Thymus (tissue), 11 donors: Measurements from ENCODE around the gene RAB11B. TPM values are rescaled to one million over a fixed set of nuclear protein-coding genes. Genes with fewer than 3 reads are reported as not detected.
"Not testable (repeated sequence)": the region's sequence is repeated elsewhere in the genome, so short reads cannot be mapped to it uniquely, and the experiment has no call there.

Source experiments
- DNase-seq, 9 donors: peaks; one replicate each; pipeline ENCODE4 v3.0.0-alpha.2; 2013; ENCODE audit warnings: low spot score in 9 of 9, low read depth in 6 of 9, missing footprints in 1 of 9
- H3K27ac ChIP-seq, 2 donors: one replicate each; pipeline ENCODE4 v1.5.1; 2013; ENCODE audit warnings: control low read depth in 1 of 2, low read depth in 1 of 2, low read length in 1 of 2, mild to moderate bottlenecking in 1 of 2, moderate library complexity in 1 of 2
- H3K27me3 ChIP-seq, 2 donors: one replicate each; pipeline ENCODE4 v1.5.1; 2013; ENCODE audit warnings: low read length in 1 of 2; ENCODE audit not compliant: control insufficient read depth in 2 of 2, insufficient read depth in 1 of 2
- H3K36me3 ChIP-seq, 2 donors: one replicate each; pipeline ENCODE4 v1.5.1; 2013; ENCODE audit warnings: low read length in 1 of 2, mild to moderate bottlenecking in 1 of 2, moderate library complexity in 1 of 2; ENCODE audit not compliant: control insufficient read depth in 2 of 2, insufficient read depth in 2 of 2
- H3K4me1 ChIP-seq, 2 donors: one replicate each; pipeline ENCODE4 v1.5.1; 2013; ENCODE audit warnings: low read length in 2 of 2; ENCODE audit not compliant: control insufficient read depth in 2 of 2, insufficient read depth in 2 of 2
- H3K4me3 ChIP-seq, 2 donors: one replicate each; pipeline ENCODE4 v1.5.1; 2013; ENCODE audit warnings: low read length in 2 of 2, control low read depth in 1 of 2, mild to moderate bottlenecking in 1 of 2
- H3K9me3 ChIP-seq, 2 donors: one replicate each; pipeline ENCODE4 v1.5.1; 2013; ENCODE audit warnings: low read length in 1 of 2, mild to moderate bottlenecking in 1 of 2; ENCODE audit not compliant: control insufficient read depth in 2 of 2, insufficient read depth in 1 of 2
- WGBS: extraction: QIAGEN DNeasy Blood & Tissue Kit; methylation state at CpG from one replicate; pipeline ENCODE4 v1.1.7; 2013; 5-methylcytosine and 5-hydroxymethylcytosine counted together
- polyA plus RNA-seq: library from polyadenylated mRNA; stranded (reverse); fragments of 200-250 nt; gene quantifications from one replicate; pipeline ENCODE4 v1.2.3, GENCODE V29; 2013
- total RNA-seq: library from RNA; stranded (reverse); fragments of 120-200 nt; gene quantifications from one replicate; pipeline ENCODE4 v1.2.4, GENCODE V29; 2013
- donor health status: healthy.

Gene RAB11B
- total and polyA plus RNA-seq, 2 donors, result 5.6 to 81.9 TPM

DNA sequence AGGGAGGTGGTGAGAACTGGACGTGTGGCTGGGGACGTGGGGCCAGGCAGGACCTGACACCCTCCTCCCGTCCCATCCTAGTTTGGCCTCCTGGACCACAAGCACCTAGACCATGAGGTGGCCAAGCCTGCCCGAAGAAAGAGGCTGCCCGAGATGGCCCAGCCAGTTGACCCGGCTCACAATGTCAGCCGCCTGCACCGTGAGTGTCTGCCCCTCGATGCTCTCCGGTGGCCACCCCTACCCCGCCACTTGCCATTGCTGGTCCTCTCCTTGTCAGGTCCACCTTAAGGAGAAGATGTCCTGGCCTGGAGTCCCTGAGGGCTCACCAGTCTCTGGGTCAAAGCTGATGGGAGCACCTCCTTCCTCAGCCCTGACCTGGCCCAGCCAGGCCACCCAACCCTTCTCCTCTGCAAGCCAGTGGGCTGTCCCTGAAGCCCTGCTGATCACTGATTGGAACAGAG lies 24.0 kb upstream of the RAB11B start:
- 97% methylated on average over 11 of the region's 11 CpGs for WGBS
- no peak for DNase-seq
- peaks cover 35 to 65% of the 10 kb centered on the region in 2 donors for H3K27me3 ChIP-seq
- H3K36me3 ChIP-seq, result no peaks in the 10 kb centered on the region
- H3K4me1 ChIP-seq, result peaks cover 3 to 16% of the 10 kb centered on the region in 2 donors
- peaks cover 0 to 3% of the 10 kb centered on the region in 2 donors for H3K9me3 ChIP-seq
- H3K4me3 ChIP-seq, result no peak overlapping the region
- H3K27ac ChIP-seq, result no peak overlapping the region

- WGBS, result 82% methylated on average over 13 of the region's 13 CpGs
- no peak for DNase-seq
- no peak overlapping the region for H3K4me3 ChIP-seq
Observed at GRCh38 chr19:8366961-8367326, 23.2 kb upstream of the RAB11B start.

GRCh38 chr19:8367327-8368001 lies 22.7 kb upstream of the RAB11B start:
- Histone ChIP-seq H3K4me1 (peaks cover 3 to 9% of the 10 kb centered on the region in 2 donors), H3K9me3 (peaks cover 0 to 3% of the 10 kb centered on the region in 2 donors), H3K4me3 (no peak overlapping the region), H3K27me3 (peaks cover 31 to 55% of the 10 kb centered on the region in 2 donors), H3K36me3 (peaks cover 0 to 3% of the 10 kb centered on the region in 2 donors), H3K27ac (peak overlapping the region in 1 of 2 donors; percentile 11)
- WGBS, result 28% methylated on average over 23 of the region's 23 CpGs
- no peak for DNase-seq

More at GRCh38 chr19:8366961-8367326, 23.2 kb upstream of the RAB11B start:
- H3K27me3 ChIP-seq, result peaks cover 33 to 60% of the 10 kb centered on the region in 2 donors
- H3K9me3 ChIP-seq, result peaks cover 0 to 3% of the 10 kb centered on the region in 2 donors
- H3K4me1 ChIP-seq, result peaks cover 3 to 13% of the 10 kb centered on the region in 2 donors
- H3K36me3 ChIP-seq, result peaks cover 0 to 3% of the 10 kb centered on the region in 2 donors
- H3K27ac ChIP-seq, result peak overlapping the region in 1 of 2 donors; percentile 11

GRCh38 chr19:8370176-8371010 lies 19.8 kb upstream of the RAB11B start:
- Histone ChIP-seq H3K4me3 (no peak overlapping the region), H3K27ac (no peak overlapping the region), H3K4me1 (peaks cover 0 to 3% of the 10 kb centered on the region in 2 donors), H3K9me3 (no peaks in the 10 kb centered on the region), H3K27me3 (peaks cover 15 to 28% of the 10 kb centered on the region in 2 donors), H3K36me3 (peaks cover 0 to 14% of the 10 kb centered on the region in 2 donors)
- 96% methylated on average over 19 of the region's 19 CpGs for WGBS
- DNase-seq, result no peak

- Histone ChIP-seq H3K27ac (no peak overlapping the region), H3K9me3 (no peaks in the 10 kb centered on the region), H3K27me3 (peaks cover 8 to 20% of the 10 kb centered on the region in 2 donors), H3K36me3 (peaks cover 0 to 14% of the 10 kb centered on the region in 2 donors), H3K4me1 (peaks cover 0 to 3% of the 10 kb centered on the region in 2 donors), H3K4me3 (no peak overlapping the region)
- DNase-seq, result no peak
- WGBS, result 88% methylated on average over 28 of the region's 28 CpGs
Observed at GRCh38 chr19:8371011-8371804, 19.0 kb upstream of the RAB11B start.

DNA sequence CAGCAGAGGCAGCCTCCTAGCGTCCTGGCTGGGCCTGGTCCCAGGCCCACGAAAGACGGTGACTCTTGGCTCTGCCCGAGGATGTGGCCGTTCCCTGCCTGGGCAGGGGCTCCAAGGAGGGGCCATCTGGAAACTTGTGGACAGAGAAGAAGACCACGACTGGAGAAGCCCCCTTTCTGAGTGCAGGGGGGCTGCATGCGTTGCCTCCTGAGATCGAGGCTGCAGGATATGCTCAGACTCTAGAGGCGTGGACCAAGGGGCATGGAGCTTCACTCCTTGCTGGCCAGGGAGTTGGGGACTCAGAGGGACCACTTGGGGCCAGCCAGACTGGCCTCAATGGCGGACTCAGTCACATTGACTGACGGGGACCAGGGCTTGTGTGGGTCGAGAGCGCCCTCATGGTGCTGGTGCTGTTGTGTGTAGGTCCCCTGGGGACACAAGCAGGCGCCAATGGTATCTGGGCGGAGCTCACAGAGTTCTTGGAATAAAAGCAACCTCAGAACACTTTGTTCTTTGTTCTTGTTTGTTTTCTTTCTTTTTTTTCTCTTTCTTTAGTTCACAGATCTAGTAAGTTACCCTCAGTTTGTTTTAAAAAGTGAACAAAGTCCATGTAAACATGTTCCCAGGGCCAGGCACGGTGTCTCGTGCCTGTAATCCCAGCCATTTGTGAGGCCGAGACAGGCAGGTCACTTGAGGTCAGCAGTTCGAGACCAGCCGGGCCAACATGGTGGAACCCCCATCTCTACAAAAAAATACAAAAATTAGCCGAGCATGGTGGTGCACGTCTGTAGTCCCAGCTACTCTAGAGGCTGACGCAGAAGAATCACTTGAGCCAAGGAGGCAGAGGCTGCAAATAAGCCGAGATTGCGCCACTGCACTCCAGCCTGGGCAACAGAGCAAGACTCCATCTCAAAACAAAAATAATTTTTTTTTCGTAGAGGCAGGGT lies 16.0 kb upstream of the RAB11B start:
- Histone ChIP-seq H3K27ac (no peak overlapping the region), H3K4me1 (peaks cover 0 to 7% of the 10 kb centered on the region in 2 donors), H3K9me3 (no peaks in the 10 kb centered on the region), H3K36me3 (peaks cover 0 to 14% of the 10 kb centered on the region in 2 donors), H3K4me3 (no peak overlapping the region), H3K27me3 (no peaks in the 10 kb centered on the region)
- DNase-seq, result no peak
- 96% methylated on average over 26 of the region's 26 CpGs for WGBS

- not testable (repeated sequence) for H3K27me3 ChIP-seq, H3K4me3 ChIP-seq, H3K27ac ChIP-seq, H3K4me1 ChIP-seq, H3K9me3 ChIP-seq, DNase-seq
- H3K36me3 ChIP-seq, result peaks cover 0 to 14% of the 10 kb centered on the region in 2 donors
- 98% methylated on average over 32 of the region's 32 CpGs for WGBS
Observed at GRCh38 chr19:8375766-8376165, 14.4 kb upstream of the RAB11B start.

- H3K36me3 ChIP-seq, result peaks cover 0 to 12% of the 10 kb centered on the region in 2 donors
- H3K9me3 ChIP-seq, H3K4me3 ChIP-seq, H3K4me1 ChIP-seq, H3K27me3 ChIP-seq, H3K27ac ChIP-seq, DNase-seq: not testable (repeated sequence)
- 95% methylated on average over 10 of the region's 10 CpGs for WGBS
Observed at GRCh38 chr19:8376373-8376974, 13.7 kb upstream of the RAB11B start.
